Neural cell (in vitro differentiated cells): ENCODE results near the gene ANKRD42.

ENCODE experiments used
- CTCF ChIP-seq: fragments of 450-650 bp; IDR thresholded peaks from 2 replicates; pipeline ENCODE4 v1.5.1; 2014; ENCODE audit warnings: antibody characterized with exemption, mild to moderate bottlenecking, moderate library complexity; ENCODE audit not compliant: poor library complexity, severe bottlenecking
- RAD21 ChIP-seq: fragments of 450-650 bp; conservative IDR thresholded peaks from 2 replicates; pipeline ENCODE4 v1.6.1; 2014; ENCODE audit warnings: antibody characterized with exemption, mild to moderate bottlenecking, moderate library complexity
- SMC3 ChIP-seq: fragments of 450-650 bp; conservative IDR thresholded peaks from 2 replicates; pipeline ENCODE4 v1.6.1; 2014; ENCODE audit warnings: antibody characterized with exemption, mild to moderate bottlenecking, moderate library complexity; ENCODE audit not compliant: poor library complexity
- TAF1 ChIP-seq: IDR thresholded peaks from 2 replicates; pipeline ENCODE4 v1.6.1; 2012; ENCODE audit warnings: low read depth

GRCh38 chr11:83255366-83255765 is 61.9 kb downstream of the ANKRD42 start:
- TF ChIP-seq CTCF (no peak), RAD21 (no peak), TAF1 (no peak), SMC3 (no peak)
